Sigmoid colon (tissue), 7 donors: ENCODE data around the gene PDE11A. TPM values are rescaled to one million over a fixed set of nuclear protein-coding genes. Genes with fewer than 3 reads are reported as not detected.

Experiments
- DNase-seq: peaks from one replicate; pipeline ENCODE4 v3.0.0-alpha.2; 2019
- H3K27ac ChIP-seq, 4 donors: fragments of 200-600 bp; sonication (generic); one replicate each; pipeline ENCODE4 v1.5.1; 2016 to 2019; ENCODE audit warnings: mild to moderate bottlenecking in 1 of 4
- H3K27me3 ChIP-seq, 3 donors: fragments of 200-600 bp; sonication (generic); one replicate each; pipeline ENCODE4 v1.5.1; 2019; ENCODE audit warnings: mild to moderate bottlenecking in 1 of 3
- H3K36me3 ChIP-seq, 4 donors: fragments of 200-600 bp; sonication (generic); one replicate each; pipeline ENCODE4 v1.5.1; 2016 to 2019
- H3K4me1 ChIP-seq, 4 donors: fragments of 200-600 bp; sonication (generic); one replicate each; pipeline ENCODE4 v1.5.1; 2017 to 2019
- H3K4me3 ChIP-seq, 4 donors: fragments of 200-600 bp; sonication (generic); one replicate each; pipeline ENCODE4 v1.5.1; 2017 to 2019; ENCODE audit warnings: mild to moderate bottlenecking in 2 of 4, moderate library complexity in 1 of 4
- H3K9me3 ChIP-seq, 4 donors: fragments of 200-600 bp in 3 of 4; sonication (generic) in 3 of 4; one replicate each; pipeline versions ENCODE4 v1.5.1 to v1.6.1; 2013 to 2019
- CTCF ChIP-seq, 4 experiments: fragments of 450-650 bp in 3 of 4; fragments of 200-600 bp in 1 of 4; IDR thresholded peaks; one replicate each; pipeline ENCODE4 v1.5.1; 2016 to 2019; ENCODE audit warnings: antibody characterized with exemption in 4 of 4, mild to moderate bottlenecking in 3 of 4, moderate library complexity in 2 of 4
- EP300 ChIP-seq, 4 donors: sonication (generic); formaldehyde crosslinking; IDR thresholded peaks; one replicate each; pipeline ENCODE4 v1.6.1; 2017; ENCODE audit warnings: antibody characterized with exemption in 4 of 4
- POLR2A ChIP-seq, 2 donors: fragments of 450-650 bp; IDR thresholded peaks; one replicate each; pipeline ENCODE4 v1.6.1; 2016; ENCODE audit warnings: antibody characterized with exemption in 2 of 2, mild to moderate bottlenecking in 2 of 2, moderate library complexity in 2 of 2
- POLR2AphosphoS5 ChIP-seq, 4 donors: sonication (generic); formaldehyde crosslinking; IDR thresholded peaks; one replicate each; pipeline ENCODE4 v1.6.1; 2017; ENCODE audit warnings: antibody characterized with exemption in 4 of 4
- WGBS, 2 donors: extraction: QIAGEN DNeasy Blood & Tissue Kit; methylation state at CpG; one replicate each; pipeline ENCODE4 v1.1.7; 2013; 5-methylcytosine and 5-hydroxymethylcytosine counted together
- intact Hi-C: fragments of 100-400 bp; cut with DNase I; formaldehyde crosslinking; loops from one replicate; pipeline ENCODE4 v1.15.1; 2023
- polyA plus RNA-seq, 3 donors: library from polyadenylated mRNA; stranded (reverse); fragments of 200-250 nt; gene quantifications; one replicate each; pipeline ENCODE4 v1.2.3, GENCODE V29; 2013
- total RNA-seq, 4 donors: library from RNA; depleted of rRNA; stranded (reverse); fragments of >200 nt; gene quantifications; one replicate each; pipeline ENCODE4 v1.1.0, GENCODE V29; 2016
- donor health status: healthy with polysubstance abuse.
- donor health status: Bipolar disorder and iron deficiency.
- donor health status: healthy.

PDE11A gene
- total and polyA plus RNA-seq, 7 donors: 0.57 to 16.8 (median 4.3) TPM; not detected in 2

GRCh38 chr2:177717831-177718618 lies 354.6 kb downstream of the PDE11A start:
- no peak overlapping the region for H3K4me3 ChIP-seq
- 77 to 81% methylated on average over 3 of the region's 3 CpGs for WGBS, 2 donors
- no peak for TF ChIP-seq POLR2AphosphoS5 (IDR thresholded peaks at IDR 0.05)
- no peak for TF ChIP-seq EP300 (IDR thresholded peaks at IDR 0.05)
- TF ChIP-seq POLR2A (IDR thresholded peaks at IDR 0.05): no peak
- TF ChIP-seq CTCF (IDR thresholded peaks at IDR 0.05): no peak
- no peak overlapping the region for H3K27ac ChIP-seq
- intact Hi-C loops: no loop called here
- H3K4me1 ChIP-seq: peaks cover 0 to 13% (median 2%) of the 10 kb centered on the region in 4 donors
- no peaks in the 10 kb centered on the region for H3K27me3 ChIP-seq
- H3K9me3 ChIP-seq: no peaks in the 10 kb centered on the region
- no peaks in the 10 kb centered on the region for H3K36me3 ChIP-seq
- no peak for DNase-seq

GRCh38 chr2:177716484-177716883 lies 356.1 kb downstream of the PDE11A start:
- intact Hi-C loops: no loop called here
- H3K9me3 ChIP-seq: no peaks in the 10 kb centered on the region
- WGBS, 2 donors: 91 to 96% methylated on average over 1 of the region's 1 CpG
- no peaks in the 10 kb centered on the region for H3K27me3 ChIP-seq
- H3K4me1 ChIP-seq: peaks cover 0 to 13% (median 2%) of the 10 kb centered on the region in 4 donors
- TF ChIP-seq POLR2A (IDR thresholded peaks at IDR 0.05) (no peak), CTCF (IDR thresholded peaks at IDR 0.05) (no peak), EP300 (IDR thresholded peaks at IDR 0.05) (no peak), POLR2AphosphoS5 (IDR thresholded peaks at IDR 0.05) (no peak)
- no peak for DNase-seq
- H3K27ac ChIP-seq: no peak overlapping the region
- no peak overlapping the region for H3K4me3 ChIP-seq
- H3K36me3 ChIP-seq: no peaks in the 10 kb centered on the region

GRCh38 chr2:177715771-177716170 lies 356.8 kb downstream of the PDE11A start:
- WGBS, 2 donors: 71 to 80% methylated on average over 2 of the region's 2 CpGs
- Histone ChIP-seq H3K9me3 (no peaks in the 10 kb centered on the region), H3K27ac (no peak overlapping the region), H3K36me3 (no peaks in the 10 kb centered on the region), H3K4me3 (no peak overlapping the region), H3K27me3 (no peaks in the 10 kb centered on the region), H3K4me1 (peaks cover 0 to 13% (median 2%) of the 10 kb centered on the region in 4 donors)
- DNase-seq: no peak
- intact Hi-C loops: no loop called here
- TF ChIP-seq CTCF (IDR thresholded peaks at IDR 0.05) (no peak), POLR2A (IDR thresholded peaks at IDR 0.05) (no peak), POLR2AphosphoS5 (IDR thresholded peaks at IDR 0.05) (no peak), EP300 (IDR thresholded peaks at IDR 0.05) (no peak)

- 53 to 82% methylated on average over 3 of the region's 3 CpGs for WGBS, 2 donors
- H3K27ac ChIP-seq: no peak overlapping the region
- TF ChIP-seq POLR2AphosphoS5 (IDR thresholded peaks at IDR 0.05): no peak
- no peak for TF ChIP-seq CTCF (IDR thresholded peaks at IDR 0.05)
- TF ChIP-seq EP300 (IDR thresholded peaks at IDR 0.05): no peak
- TF ChIP-seq POLR2A (IDR thresholded peaks at IDR 0.05): no peak
- no peak for DNase-seq
- H3K36me3 ChIP-seq: no peaks in the 10 kb centered on the region
- intact Hi-C loops: no loop called here
- H3K4me1 ChIP-seq: peaks cover 0 to 13% (median 2%) of the 10 kb centered on the region in 4 donors
- H3K9me3 ChIP-seq: no peaks in the 10 kb centered on the region
- H3K4me3 ChIP-seq: no peak overlapping the region
- no peaks in the 10 kb centered on the region for H3K27me3 ChIP-seq
Measured at GRCh38 chr2:177714704-177715103, 357.9 kb downstream of the PDE11A start.
